Neural cell (in vitro differentiated cells): ENCODE data around the gene DDX24. TPM values are rescaled to one million over a fixed set of nuclear protein-coding genes. Genes with fewer than 3 reads are reported as not detected.

Experiments
- H2AFZ ChIP-seq: fragments of 200-600, 300-800 bp; sonication (generic), shearing (Covaris generic); 2 replicates; pipeline ENCODE4 v1.6.0; 2014; ENCODE audit warnings: low read depth, mild to moderate bottlenecking, antibody characterized with exemption, low read length, moderate library complexity
- H3F3A ChIP-seq: fragments of 200-600 bp; shearing (Covaris generic); 2 replicates; pipeline ENCODE4 v1.6.1; 2016; ENCODE audit warnings: mild to moderate bottlenecking, moderate library complexity, mixed read lengths, antibody characterized with exemption, low read length; ENCODE audit not compliant: insufficient read depth, poor library complexity, severe bottlenecking
- H3K27ac ChIP-seq: fragments of 200-600, 300-800 bp; sonication (generic), shearing (Covaris generic); 2 replicates; pipeline ENCODE4 v1.5.1; 2014; ENCODE audit warnings: mild to moderate bottlenecking, low read length, moderate library complexity
- H3K27me3 ChIP-seq: fragments of 300-800, 200-600 bp; sonication (generic), shearing (Covaris generic); 2 replicates; pipeline ENCODE4 v1.6.0; 2014; ENCODE audit warnings: mild to moderate bottlenecking, low read depth, low read length, moderate library complexity; ENCODE audit not compliant: insufficient read depth
- H3K36me3 ChIP-seq: fragments of 300-800, 200-600 bp; sonication (generic), shearing (Covaris generic); 2 replicates; pipeline ENCODE4 v1.5.1; 2014; ENCODE audit warnings: mild to moderate bottlenecking, antibody characterized with exemption, low read length, moderate library complexity; ENCODE audit not compliant: insufficient read depth
- H3K4me2 ChIP-seq: fragments of 300-800, 200-600 bp; sonication (generic), shearing (Covaris generic); 2 replicates; pipeline ENCODE4 v1.6.0; 2014; ENCODE audit warnings: mild to moderate bottlenecking, low read length
- H3K4me3 ChIP-seq: fragments of 300-800, 200-600 bp; sonication (generic), shearing (Covaris generic); 2 replicates; pipeline ENCODE4 v1.5.1; 2014; ENCODE audit warnings: mild to moderate bottlenecking, low read length, moderate library complexity
- H3K79me2 ChIP-seq: fragments of 200-600 bp; shearing (Covaris generic); replicated peaks from 2 replicates; pipeline ENCODE4 v1.6.0; 2014; ENCODE audit warnings: mild to moderate bottlenecking, low read length, moderate library complexity; ENCODE audit not compliant: insufficient read depth
- H3K9ac ChIP-seq: fragments of 300-800, 200-600 bp; sonication (generic), shearing (Covaris generic); 2 replicates; pipeline ENCODE4 v1.6.1; 2016; ENCODE audit warnings: mild to moderate bottlenecking, low read length, mixed read lengths
- H3K9me2 ChIP-seq: fragments of 200-600 bp; shearing (Covaris generic); 2 replicates; pipeline ENCODE4 v1.6.1; 2016; ENCODE audit warnings: mild to moderate bottlenecking, low read length, mixed read lengths; ENCODE audit not compliant: insufficient read depth
- H3K9me3 ChIP-seq: fragments of 200-600, 300-800 bp; sonication (generic), shearing (Covaris generic); 2 replicates; pipeline ENCODE4 v1.6.1; 2016; ENCODE audit warnings: mild to moderate bottlenecking, mixed run types, low read length, moderate library complexity, mixed read lengths
- H4K20me1 ChIP-seq: fragments of 200-600 bp; shearing (Covaris generic); 2 replicates; pipeline ENCODE4 v1.6.1; 2016; ENCODE audit warnings: mild to moderate bottlenecking, mixed run types; ENCODE audit not compliant: insufficient read depth
- EP300 ChIP-seq: fragments of 450-650 bp; conservative IDR thresholded peaks from 2 replicates; pipeline ENCODE4 v1.6.1; 2014; ENCODE audit warnings: antibody characterized with exemption, mild to moderate bottlenecking, moderate library complexity; ENCODE audit not compliant: poor library complexity, severe bottlenecking
- EZH2 ChIP-seq: fragments of 200-600, 300-800 bp; shearing (Covaris generic), sonication (generic); IDR thresholded peaks from 2 replicates; pipeline ENCODE4 v1.6.1; 2014; ENCODE audit warnings: antibody characterized with exemption, low read length, borderline replicate concordance, mild to moderate bottlenecking; ENCODE audit not compliant: insufficient read depth, poor library complexity, severe bottlenecking
- MXI1 ChIP-seq: fragments of 450-650 bp; conservative IDR thresholded peaks from 2 replicates; pipeline ENCODE4 v1.6.1; 2014; ENCODE audit warnings: antibody characterized with exemption, mild to moderate bottlenecking; ENCODE audit not compliant: poor library complexity, severe bottlenecking
- POLR2AphosphoS5 ChIP-seq: IDR thresholded peaks from 2 replicates; pipeline ENCODE4 v1.6.1; 2012
- RAD21 ChIP-seq: fragments of 450-650 bp; conservative IDR thresholded peaks from 2 replicates; pipeline ENCODE4 v1.6.1; 2014; ENCODE audit warnings: antibody characterized with exemption, mild to moderate bottlenecking, moderate library complexity
- SMC3 ChIP-seq: fragments of 450-650 bp; conservative IDR thresholded peaks from 2 replicates; pipeline ENCODE4 v1.6.1; 2014; ENCODE audit warnings: antibody characterized with exemption, mild to moderate bottlenecking, moderate library complexity; ENCODE audit not compliant: poor library complexity
- TAF1 ChIP-seq: IDR thresholded peaks from 2 replicates; pipeline ENCODE4 v1.6.1; 2012; ENCODE audit warnings: low read depth
- polyA plus RNA-seq: library from polyadenylated mRNA; depleted of rRNA; stranded (reverse); fragments of >200 nt; gene quantifications from 2 replicates; pipeline ENCODE4 v1.2.3, GENCODE V29; 2014
- TF ChIP-seq, protein P1 (sequence below): fragments of 450-650 bp; IDR thresholded peaks from 2 replicates; pipeline ENCODE4 v1.5.1; 2014; ENCODE audit warnings: antibody characterized with exemption, mild to moderate bottlenecking, moderate library complexity; ENCODE audit not compliant: poor library complexity, severe bottlenecking
- TF ChIP-seq, protein P2 (sequence below): IDR thresholded peaks from 2 replicates; pipeline ENCODE4 v1.6.1; 2012; ENCODE audit warnings: borderline replicate concordance

DDX24 gene
- polyA plus RNA-seq, 1 donor from 2014 or later: 177 TPM

DNA sequence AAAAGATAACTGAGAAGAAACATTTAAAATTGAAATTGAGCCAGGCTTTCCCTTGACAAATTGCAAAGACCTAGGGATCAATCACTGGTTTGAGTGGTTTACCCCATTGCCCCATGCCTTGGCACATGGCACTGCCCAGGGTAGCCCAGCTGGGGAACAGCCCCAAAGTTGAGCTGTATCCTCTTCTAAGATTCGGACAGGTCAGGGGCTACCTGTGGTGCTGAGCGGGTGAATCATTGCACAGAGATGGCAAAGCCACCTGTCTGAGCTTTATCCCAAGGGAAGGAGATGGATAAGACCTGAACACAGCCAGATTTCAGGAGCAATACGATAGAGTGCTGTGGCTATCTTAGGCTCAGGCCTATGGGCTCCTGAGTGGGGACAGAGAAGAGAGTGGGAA is 41.4 kb upstream of the DDX24 start:
- no peak overlapping the region for H3K27ac ChIP-seq
- no peak overlapping the region for H3K4me2 ChIP-seq
- no peak overlapping the region for H3K9ac ChIP-seq
- H3K9me3 ChIP-seq: no peaks in the 10 kb centered on the region
- no peak overlapping the region for H2AFZ ChIP-seq
- TF ChIP-seq, protein P1, sequence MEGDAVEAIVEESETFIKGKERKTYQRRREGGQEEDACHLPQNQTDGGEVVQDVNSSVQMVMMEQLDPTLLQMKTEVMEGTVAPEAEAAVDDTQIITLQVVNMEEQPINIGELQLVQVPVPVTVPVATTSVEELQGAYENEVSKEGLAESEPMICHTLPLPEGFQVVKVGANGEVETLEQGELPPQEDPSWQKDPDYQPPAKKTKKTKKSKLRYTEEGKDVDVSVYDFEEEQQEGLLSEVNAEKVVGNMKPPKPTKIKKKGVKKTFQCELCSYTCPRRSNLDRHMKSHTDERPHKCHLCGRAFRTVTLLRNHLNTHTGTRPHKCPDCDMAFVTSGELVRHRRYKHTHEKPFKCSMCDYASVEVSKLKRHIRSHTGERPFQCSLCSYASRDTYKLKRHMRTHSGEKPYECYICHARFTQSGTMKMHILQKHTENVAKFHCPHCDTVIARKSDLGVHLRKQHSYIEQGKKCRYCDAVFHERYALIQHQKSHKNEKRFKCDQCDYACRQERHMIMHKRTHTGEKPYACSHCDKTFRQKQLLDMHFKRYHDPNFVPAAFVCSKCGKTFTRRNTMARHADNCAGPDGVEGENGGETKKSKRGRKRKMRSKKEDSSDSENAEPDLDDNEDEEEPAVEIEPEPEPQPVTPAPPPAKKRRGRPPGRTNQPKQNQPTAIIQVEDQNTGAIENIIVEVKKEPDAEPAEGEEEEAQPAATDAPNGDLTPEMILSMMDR: no peak
- TF ChIP-seq, protein P2, sequence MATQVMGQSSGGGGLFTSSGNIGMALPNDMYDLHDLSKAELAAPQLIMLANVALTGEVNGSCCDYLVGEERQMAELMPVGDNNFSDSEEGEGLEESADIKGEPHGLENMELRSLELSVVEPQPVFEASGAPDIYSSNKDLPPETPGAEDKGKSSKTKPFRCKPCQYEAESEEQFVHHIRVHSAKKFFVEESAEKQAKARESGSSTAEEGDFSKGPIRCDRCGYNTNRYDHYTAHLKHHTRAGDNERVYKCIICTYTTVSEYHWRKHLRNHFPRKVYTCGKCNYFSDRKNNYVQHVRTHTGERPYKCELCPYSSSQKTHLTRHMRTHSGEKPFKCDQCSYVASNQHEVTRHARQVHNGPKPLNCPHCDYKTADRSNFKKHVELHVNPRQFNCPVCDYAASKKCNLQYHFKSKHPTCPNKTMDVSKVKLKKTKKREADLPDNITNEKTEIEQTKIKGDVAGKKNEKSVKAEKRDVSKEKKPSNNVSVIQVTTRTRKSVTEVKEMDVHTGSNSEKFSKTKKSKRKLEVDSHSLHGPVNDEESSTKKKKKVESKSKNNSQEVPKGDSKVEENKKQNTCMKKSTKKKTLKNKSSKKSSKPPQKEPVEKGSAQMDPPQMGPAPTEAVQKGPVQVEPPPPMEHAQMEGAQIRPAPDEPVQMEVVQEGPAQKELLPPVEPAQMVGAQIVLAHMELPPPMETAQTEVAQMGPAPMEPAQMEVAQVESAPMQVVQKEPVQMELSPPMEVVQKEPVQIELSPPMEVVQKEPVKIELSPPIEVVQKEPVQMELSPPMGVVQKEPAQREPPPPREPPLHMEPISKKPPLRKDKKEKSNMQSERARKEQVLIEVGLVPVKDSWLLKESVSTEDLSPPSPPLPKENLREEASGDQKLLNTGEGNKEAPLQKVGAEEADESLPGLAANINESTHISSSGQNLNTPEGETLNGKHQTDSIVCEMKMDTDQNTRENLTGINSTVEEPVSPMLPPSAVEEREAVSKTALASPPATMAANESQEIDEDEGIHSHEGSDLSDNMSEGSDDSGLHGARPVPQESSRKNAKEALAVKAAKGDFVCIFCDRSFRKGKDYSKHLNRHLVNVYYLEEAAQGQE: no peak
- TF ChIP-seq EZH2 (no peak), SMC3 (no peak), MXI1 (no peak)
- no peaks in the 10 kb centered on the region for H4K20me1 ChIP-seq
- H3K4me3 ChIP-seq: no peak overlapping the region
- H3K79me2 ChIP-seq: no peaks in the 10 kb centered on the region
- H3K9me2 ChIP-seq: no peaks in the 10 kb centered on the region
- H3K36me3 ChIP-seq: no peaks in the 10 kb centered on the region
- H3K27me3 ChIP-seq: no peaks in the 10 kb centered on the region
- no peaks in the 10 kb centered on the region for H3F3A ChIP-seq

DNA sequence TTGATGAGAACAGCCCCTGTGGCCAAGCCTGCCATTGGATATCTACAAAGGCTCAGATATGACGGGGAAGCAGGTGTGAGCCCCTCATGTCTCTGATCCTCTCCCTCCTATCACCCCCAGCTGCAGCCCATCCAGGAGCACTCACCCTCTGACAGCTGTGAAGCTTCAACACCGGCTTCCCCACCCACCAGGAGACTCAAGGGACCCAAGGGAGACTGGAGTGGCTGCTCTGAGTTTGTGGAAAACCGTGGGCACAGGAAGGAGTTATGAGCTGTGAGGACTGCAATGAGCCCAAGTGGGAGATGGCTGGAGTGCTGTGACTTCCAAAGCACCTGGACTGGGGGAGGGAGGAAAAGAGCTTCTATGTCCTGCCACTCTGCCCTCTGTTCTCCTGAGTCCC is 40.5 kb upstream of the DDX24 start:
- Histone ChIP-seq H3K9me2 (no peaks in the 10 kb centered on the region), H3K27ac (no peak overlapping the region), H2AFZ (no peak overlapping the region), H3K27me3 (no peaks in the 10 kb centered on the region), H3K9ac (no peak overlapping the region), H3K4me2 (no peak overlapping the region), H4K20me1 (no peaks in the 10 kb centered on the region), H3F3A (no peaks in the 10 kb centered on the region), H3K4me3 (no peak overlapping the region), H3K36me3 (no peaks in the 10 kb centered on the region), H3K79me2 (no peaks in the 10 kb centered on the region), H3K9me3 (no peaks in the 10 kb centered on the region)
- no peak for TF ChIP-seq SMC3
- no peak for TF ChIP-seq POLR2AphosphoS5
- TF ChIP-seq EP300: no peak
- no peak for TF ChIP-seq RAD21
- no peak for TF ChIP-seq TAF1
- no peak for TF ChIP-seq EZH2
- TF ChIP-seq, protein P1: no peak
- TF ChIP-seq, protein P2: no peak
